Prostate gland (tissue), 2 donors: ENCODE data around the gene GRK2.

ENCODE experiments used
- POLR2A ChIP-seq: fragments of 450-650 bp; IDR thresholded peaks from one replicate; pipeline ENCODE4 v1.6.1; 2016; ENCODE audit warnings: antibody characterized with exemption, mild to moderate bottlenecking
- TF ChIP-seq, protein P1 (sequence below), 4 experiments: fragments of 200-600 bp in 2 of 4; fragments of 450-650 bp in 2 of 4; sonication (generic) in 2 of 4; IDR thresholded peaks; 1 replicate in 3 of 4; 2 replicates in 1 of 4; pipeline ENCODE4 v1.5.1; 2016 to 2019; ENCODE audit warnings: antibody characterized with exemption in 4 of 4, mild to moderate bottlenecking in 2 of 4, moderate library complexity in 2 of 4

DNA sequence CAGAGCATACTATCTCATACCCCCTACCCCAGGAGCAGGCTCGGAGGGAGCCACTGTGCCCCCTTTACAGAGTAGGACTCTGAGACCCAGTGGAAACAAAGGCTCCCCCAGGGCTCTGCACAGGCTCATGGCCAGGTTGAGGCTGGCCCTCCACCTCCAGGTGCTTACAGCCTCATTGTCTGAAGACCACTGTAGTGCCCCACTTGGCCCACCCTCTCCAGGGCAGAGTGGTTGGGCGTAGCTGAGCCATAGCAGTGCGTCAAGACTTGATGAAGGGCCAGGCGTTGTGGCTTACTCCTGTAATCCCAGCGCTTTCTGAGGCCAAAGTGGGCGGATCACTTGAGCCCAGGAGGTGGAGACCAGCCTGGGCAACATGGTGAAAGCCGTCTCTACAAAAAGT lies 24.5 kb downstream of the GRK2 start:
- no peak for TF ChIP-seq POLR2A
- TF ChIP-seq, protein P1, sequence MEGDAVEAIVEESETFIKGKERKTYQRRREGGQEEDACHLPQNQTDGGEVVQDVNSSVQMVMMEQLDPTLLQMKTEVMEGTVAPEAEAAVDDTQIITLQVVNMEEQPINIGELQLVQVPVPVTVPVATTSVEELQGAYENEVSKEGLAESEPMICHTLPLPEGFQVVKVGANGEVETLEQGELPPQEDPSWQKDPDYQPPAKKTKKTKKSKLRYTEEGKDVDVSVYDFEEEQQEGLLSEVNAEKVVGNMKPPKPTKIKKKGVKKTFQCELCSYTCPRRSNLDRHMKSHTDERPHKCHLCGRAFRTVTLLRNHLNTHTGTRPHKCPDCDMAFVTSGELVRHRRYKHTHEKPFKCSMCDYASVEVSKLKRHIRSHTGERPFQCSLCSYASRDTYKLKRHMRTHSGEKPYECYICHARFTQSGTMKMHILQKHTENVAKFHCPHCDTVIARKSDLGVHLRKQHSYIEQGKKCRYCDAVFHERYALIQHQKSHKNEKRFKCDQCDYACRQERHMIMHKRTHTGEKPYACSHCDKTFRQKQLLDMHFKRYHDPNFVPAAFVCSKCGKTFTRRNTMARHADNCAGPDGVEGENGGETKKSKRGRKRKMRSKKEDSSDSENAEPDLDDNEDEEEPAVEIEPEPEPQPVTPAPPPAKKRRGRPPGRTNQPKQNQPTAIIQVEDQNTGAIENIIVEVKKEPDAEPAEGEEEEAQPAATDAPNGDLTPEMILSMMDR (IDR thresholded peaks at IDR 0.05): no peak
